H9 (cell line): Measurements from ENCODE around the gene PAK1. TPM values are rescaled to one million over a fixed set of nuclear protein-coding genes. Genes with fewer than 3 reads are reported as not detected.

ENCODE experiments used
- DNase-seq: peaks from one replicate; pipeline ENCODE4 v3.0.0-alpha.2; 2017
- H2AFZ ChIP-seq: one replicate; pipeline ENCODE4 v1.6.1; 2013; ENCODE audit warnings: mild to moderate bottlenecking, low read length, control low read depth, moderate library complexity
- H2AK5ac ChIP-seq: 2 replicates; pipeline ENCODE4 v1.6.1; 2013; ENCODE audit warnings: low read length, control low read depth, mixed read lengths; ENCODE audit not compliant: insufficient read length
- H2BK120ac ChIP-seq: one replicate; pipeline ENCODE4 v1.6.1; 2013; ENCODE audit warnings: low read depth, mild to moderate bottlenecking, low read length, control low read depth, inconsistent platforms; ENCODE audit not compliant: poor library complexity, severe bottlenecking
- H2BK12ac ChIP-seq: 2 replicates; pipeline ENCODE4 v1.6.1; 2013; ENCODE audit warnings: low read length, control low read depth, mixed read lengths, low read depth; ENCODE audit not compliant: insufficient read length
- H2BK15ac ChIP-seq: 2 replicates; pipeline ENCODE4 v1.6.1; 2013; ENCODE audit warnings: low read depth, low read length, control low read depth
- H2BK20ac ChIP-seq: one replicate; pipeline ENCODE4 v1.6.1; 2013; ENCODE audit warnings: low read depth, mild to moderate bottlenecking, low read length, control low read depth, inconsistent platforms; ENCODE audit not compliant: poor library complexity, severe bottlenecking
- H2BK5ac ChIP-seq: 2 replicates; pipeline ENCODE4 v1.6.1; 2013; ENCODE audit warnings: low read length, control low read depth, mixed read lengths; ENCODE audit not compliant: insufficient read length
- H3K14ac ChIP-seq: 2 replicates; pipeline ENCODE4 v1.6.1; 2013; ENCODE audit warnings: low read length, control low read depth; ENCODE audit not compliant: insufficient read depth
- H3K18ac ChIP-seq: 2 replicates; pipeline ENCODE4 v1.6.1; 2013; ENCODE audit warnings: low read depth, mild to moderate bottlenecking, mixed read lengths, low read length, control low read depth; ENCODE audit not compliant: insufficient read length
- H3K23ac ChIP-seq: 2 replicates; pipeline ENCODE4 v1.6.1; 2013; ENCODE audit warnings: low read length, control low read depth, mixed read lengths, low read depth; ENCODE audit not compliant: insufficient read length
- H3K23me2 ChIP-seq: 2 replicates; pipeline ENCODE4 v1.6.1; 2013; ENCODE audit warnings: low read depth, mild to moderate bottlenecking, mixed read lengths, low read length, control low read depth; ENCODE audit not compliant: insufficient read length, poor library complexity, severe bottlenecking
- H3K27ac ChIP-seq: 2 replicates; pipeline ENCODE4 v1.5.1; 2013; ENCODE audit warnings: low read length, control low read depth, mixed read lengths, low read depth; ENCODE audit not compliant: insufficient read length
- H3K27me3 ChIP-seq: 2 replicates; pipeline ENCODE4 v1.6.1; 2013; ENCODE audit warnings: low read length, control low read depth, inconsistent platforms; ENCODE audit not compliant: insufficient read depth
- H3K4ac ChIP-seq: 2 replicates; pipeline ENCODE4 v1.6.1; 2013; ENCODE audit warnings: low read depth, mild to moderate bottlenecking, control low read depth, inconsistent platforms, low read length, moderate library complexity
- H3K4me1 ChIP-seq: 2 replicates; pipeline ENCODE4 v1.6.1; 2013; ENCODE audit warnings: low read length, control low read depth, inconsistent platforms; ENCODE audit not compliant: insufficient read depth
- H3K4me2 ChIP-seq: 2 replicates; pipeline ENCODE4 v1.6.1; 2013; ENCODE audit warnings: low read length, control low read depth, mixed read lengths; ENCODE audit not compliant: insufficient read length, insufficient read depth
- H3K56ac ChIP-seq: 2 replicates; pipeline ENCODE4 v1.6.1; 2013; ENCODE audit warnings: low read depth, mild to moderate bottlenecking, mixed read lengths, low read length, control low read depth; ENCODE audit not compliant: insufficient read length
- H3K79me1 ChIP-seq: 2 replicates; pipeline ENCODE4 v1.6.1; 2013; ENCODE audit warnings: low read depth, mild to moderate bottlenecking, moderate library complexity, low read length, control low read depth, inconsistent platforms; ENCODE audit not compliant: insufficient read depth, poor library complexity, severe bottlenecking
- H3K79me2 ChIP-seq: 2 replicates; pipeline ENCODE4 v1.6.1; 2013; ENCODE audit warnings: low read length, control low read depth, inconsistent platforms; ENCODE audit not compliant: insufficient read depth
- H3K9ac ChIP-seq: 2 replicates; pipeline ENCODE4 v1.6.1; 2013; ENCODE audit warnings: low read length, control low read depth, mixed read lengths; ENCODE audit not compliant: insufficient read length; ENCODE audit errors: extremely low read depth
- H3K9me3 ChIP-seq: one replicate; pipeline ENCODE4 v1.6.1; 2013; ENCODE audit warnings: low read depth, low read length, inconsistent platforms; ENCODE audit not compliant: control insufficient read depth
- H3T11ph ChIP-seq: one replicate; pipeline ENCODE4 v1.6.1; 2013; ENCODE audit warnings: mild to moderate bottlenecking, low read length, control low read depth, inconsistent platforms
- H4K20me1 ChIP-seq: one replicate; pipeline ENCODE4 v1.6.1; 2013; ENCODE audit not compliant: control insufficient read depth, insufficient read length, insufficient read depth
- H4K5ac ChIP-seq: 2 replicates; pipeline ENCODE4 v1.6.1; 2013; ENCODE audit warnings: low read depth, mild to moderate bottlenecking, mixed read lengths, low read length, control low read depth; ENCODE audit not compliant: insufficient read length
- H4K8ac ChIP-seq: replicated peaks from 2 replicates; pipeline ENCODE4 v1.6.1; 2013; ENCODE audit warnings: low read length, control low read depth, mixed read lengths, low read depth; ENCODE audit not compliant: insufficient read length
- H4K91ac ChIP-seq: 2 replicates; pipeline ENCODE4 v1.6.1; 2013; ENCODE audit warnings: low read depth, mild to moderate bottlenecking, moderate library complexity, mixed read lengths, low read length, control low read depth; ENCODE audit not compliant: insufficient read length
- H3K27ac Mint-ChIP-seq, 3 experiments: 2 replicates in 2 of 3; 3 replicates in 1 of 3; pipeline ENCODE4 v1.8.0; 2020 to 2021; ENCODE audit warnings: mixed read lengths in 3 of 3, mild to moderate bottlenecking in 1 of 3, moderate library complexity in 1 of 3
- H3K27me3 Mint-ChIP-seq: 2 replicates; pipeline ENCODE4 v1.8.0; 2021; ENCODE audit warnings: low read depth, mild to moderate bottlenecking, moderate library complexity, mixed read lengths
- H3K36me3 Mint-ChIP-seq, 3 experiments: 2 replicates in 2 of 3; 3 replicates in 1 of 3; pipeline ENCODE4 v1.8.0; 2020 to 2021; ENCODE audit warnings: low read depth in 3 of 3, mixed read lengths in 3 of 3; ENCODE audit not compliant: insufficient read depth in 1 of 3
- H3K4me1 Mint-ChIP-seq, 2 experiments: 2 replicates each; pipeline ENCODE4 v1.8.0; 2020; ENCODE audit warnings: mixed read lengths in 2 of 2
- H3K4me3 Mint-ChIP-seq, 2 experiments: 2 replicates in 1 of 2; 3 replicates in 1 of 2; pipeline ENCODE4 v1.8.0; 2020 to 2021; ENCODE audit warnings: mild to moderate bottlenecking in 2 of 2, mixed read lengths in 2 of 2, moderate library complexity in 1 of 2
- H3K9me3 Mint-ChIP-seq, 2 experiments: 2 replicates in 1 of 2; 3 replicates in 1 of 2; pipeline ENCODE4 v1.8.0; 2020; ENCODE audit warnings: mild to moderate bottlenecking in 2 of 2, mixed read lengths in 2 of 2, moderate library complexity in 1 of 2
- CTCF ChIP-seq: fragments of 200-600 bp; sonication (generic); conservative IDR thresholded peaks from 3 replicates; pipeline ENCODE4 v1.8.0; 2021; ENCODE audit warnings: antibody characterized with exemption, mild to moderate bottlenecking
- WGBS: extraction: QIAGEN DNeasy Blood & Tissue Kit; methylation state at CpG from one replicate; pipeline ENCODE4 v1.1.7; 2013; ENCODE audit warnings: missing lambda C conversion rate, low lambda C conversion rate, mixed read lengths; ENCODE audit not compliant: insufficient read length; ENCODE audit errors: extremely low coverage; 5-methylcytosine and 5-hydroxymethylcytosine counted together
- total RNA-seq: library from RNA; stranded (reverse); gene quantifications from 2 replicates; pipeline ENCODE4 v1.2.1, GENCODE V29; 2021

The PAK1 gene
- total RNA-seq, 1 experiment from 2014 or later, result 122 TPM

GRCh38 chr11:77436506-77436905 is 37.4 kb downstream of the PAK1 start:
- Histone ChIP-seq H4K5ac (no peak overlapping the region), H2AK5ac (no peak overlapping the region), H3K23ac (no peak overlapping the region), H3T11ph (no peak overlapping the region), H4K91ac (no peak overlapping the region), H2AFZ (no peak overlapping the region), H3K23me2 (no peaks in the 10 kb centered on the region), H3K9me3 (no peaks in the 10 kb centered on the region), H3K27ac (no peak overlapping the region), H3K18ac (no peak overlapping the region), H2BK5ac (no peak overlapping the region), H3K56ac (no peak overlapping the region), H3K4me2 (no peak overlapping the region), H2BK120ac (no peak overlapping the region), H3K79me2 (peaks cover 23% of the 10 kb centered on the region), H2BK20ac (no peak overlapping the region), H3K14ac (no peak overlapping the region), H2BK15ac (no peak overlapping the region), H3K9ac (no peak overlapping the region), H3K79me1 (no peaks in the 10 kb centered on the region), H3K27me3 (no peaks in the 10 kb centered on the region), H2BK12ac (no peak overlapping the region), H4K20me1 (no peaks in the 10 kb centered on the region), H3K4ac (no peak overlapping the region), H3K4me1 (peaks cover 9% of the 10 kb centered on the region), H4K8ac (no peak overlapping the region)
- 0 out of 7 replicates have a peak overlapping the region, but pooled peaks of 1 of the 3 experiments have one; percentile 11 for H3K27ac Mint-ChIP-seq
- no peaks in the 10 kb centered on the region for H3K9me3 Mint-ChIP-seq
- no peaks in the 10 kb centered on the region; a peak in 2 of 7 replicates for H3K36me3 Mint-ChIP-seq
- no peaks in the 10 kb centered on the region for H3K27me3 Mint-ChIP-seq
- H3K4me3 Mint-ChIP-seq, result no peak overlapping the region
- DNase-seq, result no peak
- no CpG with 5 or more reads among the region's 1 CpG for WGBS
- peaks cover 24 to 48% of the 10 kb centered on the region in 2 experiments for H3K4me1 Mint-ChIP-seq
- no peak for TF ChIP-seq CTCF
